Neural cell (in vitro differentiated cells): Measurements from ENCODE around the gene GRK7. TPM values are rescaled to one million over a fixed set of nuclear protein-coding genes. Genes with fewer than 3 reads are reported as not detected.
"Not testable (repeated sequence)": the region's sequence is repeated elsewhere in the genome, so short reads cannot be mapped to it uniquely, and the experiment has no call there.

ENCODE experiments used
- H2AFZ ChIP-seq: fragments of 200-600, 300-800 bp; sonication (generic), shearing (Covaris generic); 2 replicates; pipeline ENCODE4 v1.6.0; 2014; ENCODE audit warnings: low read depth, mild to moderate bottlenecking, antibody characterized with exemption, low read length, moderate library complexity
- H3F3A ChIP-seq: fragments of 200-600 bp; shearing (Covaris generic); 2 replicates; pipeline ENCODE4 v1.6.1; 2016; ENCODE audit warnings: mild to moderate bottlenecking, moderate library complexity, mixed read lengths, antibody characterized with exemption, low read length; ENCODE audit not compliant: insufficient read depth, poor library complexity, severe bottlenecking
- H3K27ac ChIP-seq: fragments of 200-600, 300-800 bp; sonication (generic), shearing (Covaris generic); 2 replicates; pipeline ENCODE4 v1.5.1; 2014; ENCODE audit warnings: mild to moderate bottlenecking, low read length, moderate library complexity
- H3K27me3 ChIP-seq: fragments of 300-800, 200-600 bp; sonication (generic), shearing (Covaris generic); 2 replicates; pipeline ENCODE4 v1.6.0; 2014; ENCODE audit warnings: mild to moderate bottlenecking, low read depth, low read length, moderate library complexity; ENCODE audit not compliant: insufficient read depth
- H3K36me3 ChIP-seq: fragments of 300-800, 200-600 bp; sonication (generic), shearing (Covaris generic); 2 replicates; pipeline ENCODE4 v1.5.1; 2014; ENCODE audit warnings: mild to moderate bottlenecking, antibody characterized with exemption, low read length, moderate library complexity; ENCODE audit not compliant: insufficient read depth
- H3K4me2 ChIP-seq: fragments of 300-800, 200-600 bp; sonication (generic), shearing (Covaris generic); 2 replicates; pipeline ENCODE4 v1.6.0; 2014; ENCODE audit warnings: mild to moderate bottlenecking, low read length
- H3K4me3 ChIP-seq: fragments of 300-800, 200-600 bp; sonication (generic), shearing (Covaris generic); 2 replicates; pipeline ENCODE4 v1.5.1; 2014; ENCODE audit warnings: mild to moderate bottlenecking, low read length, moderate library complexity
- H3K79me2 ChIP-seq: fragments of 200-600 bp; shearing (Covaris generic); replicated peaks from 2 replicates; pipeline ENCODE4 v1.6.0; 2014; ENCODE audit warnings: mild to moderate bottlenecking, low read length, moderate library complexity; ENCODE audit not compliant: insufficient read depth
- H3K9ac ChIP-seq: fragments of 300-800, 200-600 bp; sonication (generic), shearing (Covaris generic); 2 replicates; pipeline ENCODE4 v1.6.1; 2016; ENCODE audit warnings: mild to moderate bottlenecking, low read length, mixed read lengths
- H3K9me2 ChIP-seq: fragments of 200-600 bp; shearing (Covaris generic); 2 replicates; pipeline ENCODE4 v1.6.1; 2016; ENCODE audit warnings: mild to moderate bottlenecking, low read length, mixed read lengths; ENCODE audit not compliant: insufficient read depth
- H3K9me3 ChIP-seq: fragments of 200-600, 300-800 bp; sonication (generic), shearing (Covaris generic); 2 replicates; pipeline ENCODE4 v1.6.1; 2016; ENCODE audit warnings: mild to moderate bottlenecking, mixed run types, low read length, moderate library complexity, mixed read lengths
- H4K20me1 ChIP-seq: fragments of 200-600 bp; shearing (Covaris generic); 2 replicates; pipeline ENCODE4 v1.6.1; 2016; ENCODE audit warnings: mild to moderate bottlenecking, mixed run types; ENCODE audit not compliant: insufficient read depth
- EP300 ChIP-seq: fragments of 450-650 bp; conservative IDR thresholded peaks from 2 replicates; pipeline ENCODE4 v1.6.1; 2014; ENCODE audit warnings: antibody characterized with exemption, mild to moderate bottlenecking, moderate library complexity; ENCODE audit not compliant: poor library complexity, severe bottlenecking
- EZH2 ChIP-seq: fragments of 200-600, 300-800 bp; shearing (Covaris generic), sonication (generic); IDR thresholded peaks from 2 replicates; pipeline ENCODE4 v1.6.1; 2014; ENCODE audit warnings: antibody characterized with exemption, low read length, borderline replicate concordance, mild to moderate bottlenecking; ENCODE audit not compliant: insufficient read depth, poor library complexity, severe bottlenecking
- MXI1 ChIP-seq: fragments of 450-650 bp; conservative IDR thresholded peaks from 2 replicates; pipeline ENCODE4 v1.6.1; 2014; ENCODE audit warnings: antibody characterized with exemption, mild to moderate bottlenecking; ENCODE audit not compliant: poor library complexity, severe bottlenecking
- POLR2AphosphoS5 ChIP-seq: IDR thresholded peaks from 2 replicates; pipeline ENCODE4 v1.6.1; 2012
- RAD21 ChIP-seq: fragments of 450-650 bp; conservative IDR thresholded peaks from 2 replicates; pipeline ENCODE4 v1.6.1; 2014; ENCODE audit warnings: antibody characterized with exemption, mild to moderate bottlenecking, moderate library complexity
- SMC3 ChIP-seq: fragments of 450-650 bp; conservative IDR thresholded peaks from 2 replicates; pipeline ENCODE4 v1.6.1; 2014; ENCODE audit warnings: antibody characterized with exemption, mild to moderate bottlenecking, moderate library complexity; ENCODE audit not compliant: poor library complexity
- TAF1 ChIP-seq: IDR thresholded peaks from 2 replicates; pipeline ENCODE4 v1.6.1; 2012; ENCODE audit warnings: low read depth
- polyA plus RNA-seq: library from polyadenylated mRNA; depleted of rRNA; stranded (reverse); fragments of >200 nt; gene quantifications from 2 replicates; pipeline ENCODE4 v1.2.3, GENCODE V29; 2014
- TF ChIP-seq, protein P1 (sequence below): fragments of 450-650 bp; IDR thresholded peaks from 2 replicates; pipeline ENCODE4 v1.5.1; 2014; ENCODE audit warnings: antibody characterized with exemption, mild to moderate bottlenecking, moderate library complexity; ENCODE audit not compliant: poor library complexity, severe bottlenecking
- TF ChIP-seq, protein P2 (sequence below): IDR thresholded peaks from 2 replicates; pipeline ENCODE4 v1.6.1; 2012; ENCODE audit warnings: borderline replicate concordance

GRK7 gene
- polyA plus RNA-seq, 1 donor from 2014 or later = not detected

DNA sequence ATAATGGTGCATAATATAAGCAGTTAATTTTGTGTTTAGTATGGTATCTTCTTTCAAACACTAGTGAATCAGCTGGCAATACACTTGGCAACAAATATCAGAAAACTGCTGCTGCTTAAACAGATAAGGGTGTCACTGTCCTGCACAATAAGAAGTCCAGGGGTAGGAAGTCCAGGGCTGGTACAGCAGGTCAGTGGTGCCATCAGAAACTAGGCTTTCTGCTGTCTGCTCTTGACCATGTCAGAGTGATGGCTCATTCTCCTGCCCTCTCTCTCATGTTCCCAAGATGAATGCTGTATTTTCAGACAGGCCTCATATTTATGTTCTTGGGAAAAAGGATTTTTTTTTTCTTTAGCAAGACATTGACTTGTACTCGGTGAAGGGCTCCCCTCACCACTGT, 9.2 kb upstream of the GRK7 start:
- H3F3A ChIP-seq = no peaks in the 10 kb centered on the region
- H3K27ac ChIP-seq = no peak overlapping the region
- H3K9ac ChIP-seq = no peak overlapping the region
- no peaks in the 10 kb centered on the region for H3K27me3 ChIP-seq
- H3K4me3 ChIP-seq = no peak overlapping the region
- H4K20me1 ChIP-seq = no peaks in the 10 kb centered on the region
- no peak overlapping the region for H3K4me2 ChIP-seq
- no peaks in the 10 kb centered on the region for H3K79me2 ChIP-seq
- H3K36me3 ChIP-seq = peaks cover 4% of the 10 kb centered on the region
- no peak overlapping the region for H2AFZ ChIP-seq
- TF ChIP-seq, protein P1, sequence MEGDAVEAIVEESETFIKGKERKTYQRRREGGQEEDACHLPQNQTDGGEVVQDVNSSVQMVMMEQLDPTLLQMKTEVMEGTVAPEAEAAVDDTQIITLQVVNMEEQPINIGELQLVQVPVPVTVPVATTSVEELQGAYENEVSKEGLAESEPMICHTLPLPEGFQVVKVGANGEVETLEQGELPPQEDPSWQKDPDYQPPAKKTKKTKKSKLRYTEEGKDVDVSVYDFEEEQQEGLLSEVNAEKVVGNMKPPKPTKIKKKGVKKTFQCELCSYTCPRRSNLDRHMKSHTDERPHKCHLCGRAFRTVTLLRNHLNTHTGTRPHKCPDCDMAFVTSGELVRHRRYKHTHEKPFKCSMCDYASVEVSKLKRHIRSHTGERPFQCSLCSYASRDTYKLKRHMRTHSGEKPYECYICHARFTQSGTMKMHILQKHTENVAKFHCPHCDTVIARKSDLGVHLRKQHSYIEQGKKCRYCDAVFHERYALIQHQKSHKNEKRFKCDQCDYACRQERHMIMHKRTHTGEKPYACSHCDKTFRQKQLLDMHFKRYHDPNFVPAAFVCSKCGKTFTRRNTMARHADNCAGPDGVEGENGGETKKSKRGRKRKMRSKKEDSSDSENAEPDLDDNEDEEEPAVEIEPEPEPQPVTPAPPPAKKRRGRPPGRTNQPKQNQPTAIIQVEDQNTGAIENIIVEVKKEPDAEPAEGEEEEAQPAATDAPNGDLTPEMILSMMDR = no peak
- TF ChIP-seq TAF1 (no peak), MXI1 (no peak), POLR2AphosphoS5 (no peak), SMC3 (no peak), EP300 (no peak), RAD21 (no peak), EZH2 (no peak)
- TF ChIP-seq, protein P2, sequence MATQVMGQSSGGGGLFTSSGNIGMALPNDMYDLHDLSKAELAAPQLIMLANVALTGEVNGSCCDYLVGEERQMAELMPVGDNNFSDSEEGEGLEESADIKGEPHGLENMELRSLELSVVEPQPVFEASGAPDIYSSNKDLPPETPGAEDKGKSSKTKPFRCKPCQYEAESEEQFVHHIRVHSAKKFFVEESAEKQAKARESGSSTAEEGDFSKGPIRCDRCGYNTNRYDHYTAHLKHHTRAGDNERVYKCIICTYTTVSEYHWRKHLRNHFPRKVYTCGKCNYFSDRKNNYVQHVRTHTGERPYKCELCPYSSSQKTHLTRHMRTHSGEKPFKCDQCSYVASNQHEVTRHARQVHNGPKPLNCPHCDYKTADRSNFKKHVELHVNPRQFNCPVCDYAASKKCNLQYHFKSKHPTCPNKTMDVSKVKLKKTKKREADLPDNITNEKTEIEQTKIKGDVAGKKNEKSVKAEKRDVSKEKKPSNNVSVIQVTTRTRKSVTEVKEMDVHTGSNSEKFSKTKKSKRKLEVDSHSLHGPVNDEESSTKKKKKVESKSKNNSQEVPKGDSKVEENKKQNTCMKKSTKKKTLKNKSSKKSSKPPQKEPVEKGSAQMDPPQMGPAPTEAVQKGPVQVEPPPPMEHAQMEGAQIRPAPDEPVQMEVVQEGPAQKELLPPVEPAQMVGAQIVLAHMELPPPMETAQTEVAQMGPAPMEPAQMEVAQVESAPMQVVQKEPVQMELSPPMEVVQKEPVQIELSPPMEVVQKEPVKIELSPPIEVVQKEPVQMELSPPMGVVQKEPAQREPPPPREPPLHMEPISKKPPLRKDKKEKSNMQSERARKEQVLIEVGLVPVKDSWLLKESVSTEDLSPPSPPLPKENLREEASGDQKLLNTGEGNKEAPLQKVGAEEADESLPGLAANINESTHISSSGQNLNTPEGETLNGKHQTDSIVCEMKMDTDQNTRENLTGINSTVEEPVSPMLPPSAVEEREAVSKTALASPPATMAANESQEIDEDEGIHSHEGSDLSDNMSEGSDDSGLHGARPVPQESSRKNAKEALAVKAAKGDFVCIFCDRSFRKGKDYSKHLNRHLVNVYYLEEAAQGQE = no peak
- H3K9me3 ChIP-seq = no peaks in the 10 kb centered on the region
- no peaks in the 10 kb centered on the region for H3K9me2 ChIP-seq

DNA sequence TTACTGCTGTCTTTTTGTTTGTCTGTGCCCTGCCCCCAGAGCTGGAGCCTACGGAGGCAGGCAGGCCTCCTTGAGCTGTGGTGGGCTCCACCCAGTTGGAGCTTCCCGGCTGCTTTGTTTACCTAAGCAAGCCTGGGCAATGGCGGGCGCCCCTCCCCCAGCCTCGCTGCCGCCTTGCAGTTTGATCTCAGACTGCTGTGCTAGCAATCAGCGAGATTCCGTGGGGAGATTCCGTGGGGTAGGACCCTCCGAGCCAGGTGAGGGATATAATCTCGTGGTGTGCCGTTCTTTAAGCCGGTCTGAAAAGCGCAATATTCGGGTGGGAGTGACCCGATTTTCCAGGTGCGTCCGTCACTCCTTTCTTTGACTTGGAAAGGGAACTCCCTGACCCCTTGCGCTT, 656 bp upstream of the GRK7 start:
- not testable (repeated sequence) for H3K79me2 ChIP-seq, H3F3A ChIP-seq, H3K27ac ChIP-seq, H4K20me1 ChIP-seq, H3K27me3 ChIP-seq, H2AFZ ChIP-seq, H3K4me3 ChIP-seq, H3K36me3 ChIP-seq, H3K9ac ChIP-seq, H3K4me2 ChIP-seq, H3K9me2 ChIP-seq, H3K9me3 ChIP-seq

DNA sequence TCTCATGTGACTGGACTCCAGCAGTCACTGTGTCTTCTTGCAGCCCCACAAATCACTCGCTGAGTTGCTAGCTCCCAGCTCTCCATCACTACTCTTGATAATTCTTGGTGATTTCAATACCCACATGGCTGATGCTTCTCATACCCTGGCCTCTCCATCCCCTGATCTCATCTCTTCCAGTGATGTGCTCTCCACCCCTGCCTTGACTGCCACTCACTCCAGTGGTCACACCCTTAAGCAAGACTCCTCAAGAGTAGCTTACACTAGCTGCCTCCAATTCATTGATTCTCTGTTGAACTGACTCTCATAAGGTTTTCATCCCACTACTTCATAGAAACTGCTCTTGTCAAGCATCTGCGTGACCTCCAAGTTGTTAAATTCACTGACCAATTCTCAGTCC, 837 bp downstream of the GRK7 start:
- H3F3A ChIP-seq = no peaks in the 10 kb centered on the region
- H3K27me3 ChIP-seq = no peaks in the 10 kb centered on the region
- H3K9ac ChIP-seq = no peak overlapping the region
- H4K20me1 ChIP-seq = no peaks in the 10 kb centered on the region
- H2AFZ ChIP-seq = no peak overlapping the region
- H3K4me3 ChIP-seq = no peak overlapping the region
- TF ChIP-seq RAD21 (no peak), TAF1 (no peak), POLR2AphosphoS5 (no peak), EP300 (no peak), EZH2 (no peak), MXI1 (no peak), SMC3 (no peak)
- TF ChIP-seq, protein P2 = no peak
- TF ChIP-seq, protein P1 = no peak
- no peak overlapping the region for H3K4me2 ChIP-seq
- no peaks in the 10 kb centered on the region for H3K36me3 ChIP-seq
- H3K9me2 ChIP-seq = no peaks in the 10 kb centered on the region
- no peaks in the 10 kb centered on the region for H3K79me2 ChIP-seq
- no peak overlapping the region for H3K27ac ChIP-seq
- H3K9me3 ChIP-seq = no peaks in the 10 kb centered on the region
